Effector CD4-positive, alpha-beta T cell (primary cell): ENCODE data around the gene PAK1IP1.
"Not testable (repeated sequence)": the region's sequence is repeated elsewhere in the genome, so short reads cannot be mapped to it uniquely, and the experiment has no call there.

Experiments used
- DNase-seq: peaks from one replicate; pipeline ENCODE4 v3.0.0-alpha.2; 2020

Gene PAK1IP1

DNA sequence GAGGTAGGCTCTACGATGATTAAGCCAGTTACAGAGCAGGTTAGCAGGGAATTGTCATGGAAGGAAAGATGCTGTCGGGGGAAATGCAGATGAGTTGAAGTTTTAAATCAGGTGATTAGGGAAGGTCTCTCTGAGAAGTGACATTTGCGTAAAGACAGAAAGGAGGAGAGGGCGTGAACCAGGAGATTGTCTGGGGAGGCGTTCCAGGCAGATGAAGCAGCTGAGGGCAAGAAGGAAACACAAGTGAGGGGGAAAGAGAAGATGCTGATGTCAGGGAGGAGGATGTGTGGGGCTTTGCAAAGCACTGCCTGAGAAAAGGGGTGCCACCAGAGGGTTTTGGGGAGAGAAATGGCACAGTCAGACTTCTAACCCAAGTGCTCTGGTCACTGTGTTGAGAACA is 50.3 kb downstream of the PAK1IP1 start:
- no peak for DNase-seq

DNA sequence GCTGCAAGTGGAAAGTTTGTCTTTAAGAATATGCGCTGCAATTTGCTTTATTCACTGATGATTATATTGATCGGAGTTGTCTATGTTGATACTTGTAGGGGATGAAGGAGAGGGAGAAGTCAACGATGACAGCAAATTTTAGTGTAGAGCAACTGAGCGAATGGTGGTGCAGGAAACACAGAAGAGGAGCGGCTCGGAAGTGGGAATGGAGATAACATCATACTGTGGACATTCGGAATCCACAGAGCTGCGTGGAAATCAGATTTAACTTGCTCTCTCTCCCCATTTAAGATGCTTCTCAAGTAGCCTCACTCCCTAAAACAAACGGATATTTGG is 52.1 kb downstream of the PAK1IP1 start:
- no peak for DNase-seq

DNA sequence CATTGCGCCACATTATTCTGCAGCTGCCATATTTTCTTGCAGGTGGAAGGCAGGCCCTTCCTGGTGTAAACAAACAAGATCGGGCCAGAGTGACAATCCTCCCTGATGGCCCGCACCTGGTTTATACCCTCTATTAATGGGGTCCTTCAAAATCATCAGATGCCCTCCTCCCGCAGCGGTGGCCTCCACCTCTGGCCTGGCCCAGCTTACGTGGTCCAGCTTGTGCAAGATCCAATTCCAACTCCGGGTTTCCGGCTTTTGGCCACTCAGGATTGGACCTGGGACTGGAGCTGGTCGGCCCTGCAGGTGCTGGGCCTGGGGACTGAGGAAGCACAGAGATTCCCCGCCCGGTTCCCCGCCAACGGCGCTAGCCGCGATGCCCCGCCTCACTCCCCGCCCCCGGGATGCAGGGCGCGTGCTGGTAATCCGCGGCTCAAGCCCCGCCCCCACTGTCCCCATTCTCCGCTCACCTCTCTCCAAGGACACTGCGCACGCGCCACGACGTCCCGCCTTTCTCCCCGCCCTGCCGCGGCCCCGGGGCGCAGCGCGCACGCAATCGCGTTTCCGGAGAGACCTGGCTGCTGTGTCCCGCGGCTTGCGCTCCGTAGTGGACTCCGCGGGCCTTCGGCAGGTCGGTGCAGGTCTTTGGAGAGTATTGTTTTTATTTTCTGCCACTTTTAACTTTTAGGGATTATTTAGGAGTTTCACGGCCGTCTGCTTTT is 52.6 kb downstream of the PAK1IP1 start, which contains the start of gene TMEM14B:
TMEM14B (plus strand) TSS at position 555 of the 722 bp plus-strand sequence. CDS start 1,441 bp downstream, outside the sequence.
- DNase-seq = peak; percentile 99

DNA sequence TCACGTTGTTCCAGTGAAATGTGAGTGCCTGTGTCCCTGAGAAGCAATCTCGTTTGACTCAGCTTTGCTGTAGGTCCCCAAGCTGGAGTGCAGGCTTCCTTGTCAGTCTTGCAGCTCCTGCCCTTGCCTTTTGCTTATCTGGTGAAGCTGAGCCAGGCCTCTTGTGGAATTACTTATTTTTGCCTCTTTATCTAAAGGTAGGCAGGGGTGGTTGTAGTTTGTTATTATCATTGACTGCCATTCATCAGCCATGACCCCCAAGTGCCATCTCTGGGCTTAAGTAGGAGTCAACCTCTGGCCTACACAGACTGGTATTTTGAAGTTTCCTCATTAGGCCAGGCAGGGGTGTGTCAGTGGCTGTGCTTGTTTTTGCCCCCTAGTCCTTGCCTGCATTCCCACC is 55.0 kb downstream of the PAK1IP1 start:
- DNase-seq = no peak

DNA sequence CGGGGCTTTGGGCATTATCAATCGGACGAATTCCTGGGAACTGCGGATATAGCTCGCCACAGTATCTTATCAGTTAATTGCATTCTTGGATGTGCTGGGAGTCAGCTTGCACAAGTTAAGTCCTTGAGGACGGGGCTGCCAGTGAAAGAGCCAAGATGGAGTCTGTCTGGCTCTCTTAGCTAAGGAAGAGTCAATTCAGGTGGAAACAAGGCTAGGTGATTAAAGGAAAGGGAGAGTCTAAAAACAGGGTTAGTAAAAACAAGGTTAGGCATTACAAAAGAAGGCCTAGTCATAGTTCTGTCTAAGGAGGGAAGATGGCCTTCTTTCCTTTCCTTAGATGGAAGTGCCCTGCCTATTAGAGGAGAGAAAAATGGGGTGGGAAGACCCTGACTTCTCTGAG is 55.8 kb downstream of the PAK1IP1 start:
- DNase-seq = not testable (repeated sequence)

DNA sequence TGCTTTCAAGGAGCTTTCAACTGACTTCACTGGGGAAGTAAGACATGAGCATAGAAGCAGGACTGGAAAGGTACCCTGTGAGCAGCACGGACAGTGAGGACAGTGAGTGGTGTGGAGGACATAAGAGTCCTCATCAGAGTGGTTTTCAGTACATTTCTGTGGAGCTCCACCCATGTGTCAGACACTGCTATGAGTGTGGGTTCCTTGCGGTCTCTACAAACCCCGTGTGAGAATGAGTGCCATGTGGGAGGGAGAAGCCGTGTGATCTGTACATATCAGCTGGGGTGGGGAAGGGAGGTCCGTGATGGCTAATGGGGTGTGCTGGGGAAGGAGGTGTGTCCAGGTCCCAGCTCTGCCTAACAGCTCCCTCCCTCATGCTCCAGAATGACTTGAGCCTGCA is 57.0 kb downstream of the PAK1IP1 start:
- not testable (repeated sequence) for DNase-seq

DNA sequence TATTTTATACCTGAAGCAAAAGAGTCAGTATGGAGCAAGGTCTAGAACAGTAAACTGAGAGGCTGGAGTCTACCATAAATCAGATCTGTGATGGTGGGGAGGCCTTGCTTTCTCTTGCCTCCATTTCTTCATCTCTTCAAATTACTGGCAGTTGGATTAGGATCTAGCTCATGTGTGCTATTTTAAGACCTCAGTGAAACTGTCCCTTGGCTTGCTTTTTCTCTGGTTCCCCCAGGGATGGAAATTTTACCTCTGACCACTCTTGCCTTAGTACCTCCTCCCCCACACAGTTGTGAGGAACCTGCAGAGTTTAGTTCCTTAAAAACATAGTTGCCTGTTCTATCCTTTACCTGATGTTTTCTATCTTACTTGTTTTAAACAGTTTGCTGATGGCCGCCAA is 61.3 kb downstream of the PAK1IP1 start:
- no peak for DNase-seq
